ENCODE measurements around the gene DFFB.

The DFFB gene

GRCh38 chr1:3884966-3885365 lies 27.7 kb downstream of the DFFB start:
- Histone ChIP-seq H3K27me3 (ENCODE audit: insufficient read depth, insufficient read length) (no peaks in the 10 kb centered on the region), H3K4me1 (ENCODE audit: insufficient read depth, insufficient read length) (no peaks in the 10 kb centered on the region), H3K36me3 (ENCODE audit: insufficient read depth, insufficient read length, low read length) (peaks cover 32% of the 10 kb centered on the region), H3K4me3 (ENCODE audit: insufficient read length, low read depth) (no peak overlapping the region), H3K9ac (ENCODE audit: insufficient read length, low read depth) (no peak overlapping the region), H3K9me3 (ENCODE audit: insufficient read depth, low read length) (no peaks in the 10 kb centered on the region)
- no peak for DNase-seq (ENCODE audit: low read depth, low spot score)
- TF ChIP-seq YY1 (IDR thresholded peaks at IDR 0.05; ENCODE audit: insufficient read depth, insufficient read length) (no peak), ZNF274 (IDR thresholded peaks at IDR 0.05; ENCODE audit: low read depth, low read length) (no peak), SUZ12 (IDR thresholded peaks at IDR 0.05; ENCODE audit: extremely low read depth, insufficient read depth, insufficient read length) (no peak)

- no peak overlapping the region for H3K4me3 ChIP-seq (ENCODE audit: insufficient read length, low read depth)
- no peaks in the 10 kb centered on the region for H3K4me1 ChIP-seq (ENCODE audit: insufficient read depth, insufficient read length)
- no peak for DNase-seq (ENCODE audit: low read depth, low spot score)
- H3K36me3 ChIP-seq (ENCODE audit: insufficient read depth, insufficient read length, low read length), result peaks cover 39% of the 10 kb centered on the region
- no peak overlapping the region for H3K9ac ChIP-seq (ENCODE audit: insufficient read length, low read depth)
- H3K27me3 ChIP-seq (ENCODE audit: insufficient read depth, insufficient read length), result no peaks in the 10 kb centered on the region
- H3K9me3 ChIP-seq (ENCODE audit: insufficient read depth, low read length), result no peaks in the 10 kb centered on the region
- TF ChIP-seq YY1 (IDR thresholded peaks at IDR 0.05; ENCODE audit: insufficient read depth, insufficient read length), result no peak
- no peak for TF ChIP-seq SUZ12 (IDR thresholded peaks at IDR 0.05; ENCODE audit: extremely low read depth, insufficient read depth, insufficient read length)
- TF ChIP-seq ZNF274 (IDR thresholded peaks at IDR 0.05; ENCODE audit: low read depth, low read length), result no peak
These were observed 28.3 kb downstream of the DFFB start for GRCh38 chr1:3885611-3886010.

- Histone ChIP-seq H3K27me3 (ENCODE audit: insufficient read depth, insufficient read length) (no peaks in the 10 kb centered on the region), H3K36me3 (ENCODE audit: insufficient read depth, insufficient read length, low read length) (peaks cover 44% of the 10 kb centered on the region), H3K9ac (ENCODE audit: insufficient read length, low read depth) (no peak overlapping the region), H3K4me1 (ENCODE audit: insufficient read depth, insufficient read length) (no peaks in the 10 kb centered on the region), H3K9me3 (ENCODE audit: insufficient read depth, low read length) (no peaks in the 10 kb centered on the region), H3K4me3 (ENCODE audit: insufficient read length, low read depth) (no peak overlapping the region)
- no peak for DNase-seq (ENCODE audit: low read depth, low spot score)
- TF ChIP-seq SUZ12 (IDR thresholded peaks at IDR 0.05; ENCODE audit: extremely low read depth, insufficient read depth, insufficient read length), result no peak
- TF ChIP-seq YY1 (IDR thresholded peaks at IDR 0.05; ENCODE audit: insufficient read depth, insufficient read length), result no peak
- no peak for TF ChIP-seq ZNF274 (IDR thresholded peaks at IDR 0.05; ENCODE audit: low read depth, low read length)
These were observed 28.9 kb downstream of the DFFB start for GRCh38 chr1:3886106-3886670.

GRCh38 chr1:3886691-3887090 lies 29.4 kb downstream of the DFFB start:
- Histone ChIP-seq H3K9me3 (ENCODE audit: insufficient read depth, low read length) (no peaks in the 10 kb centered on the region), H3K4me1 (ENCODE audit: insufficient read depth, insufficient read length) (no peaks in the 10 kb centered on the region), H3K9ac (ENCODE audit: insufficient read length, low read depth) (no peak overlapping the region), H3K4me3 (ENCODE audit: insufficient read length, low read depth) (no peak overlapping the region), H3K36me3 (ENCODE audit: insufficient read depth, insufficient read length, low read length) (peaks cover 48% of the 10 kb centered on the region), H3K27me3 (ENCODE audit: insufficient read depth, insufficient read length) (no peaks in the 10 kb centered on the region)
- no peak for TF ChIP-seq YY1 (IDR thresholded peaks at IDR 0.05; ENCODE audit: insufficient read depth, insufficient read length)
- no peak for TF ChIP-seq SUZ12 (IDR thresholded peaks at IDR 0.05; ENCODE audit: extremely low read depth, insufficient read depth, insufficient read length)
- TF ChIP-seq ZNF274 (IDR thresholded peaks at IDR 0.05; ENCODE audit: low read depth, low read length), result no peak
- DNase-seq (ENCODE audit: low read depth, low spot score), result no peak

- no peak for DNase-seq (ENCODE audit: low read depth, low spot score)
- no peaks in the 10 kb centered on the region for H3K4me1 ChIP-seq (ENCODE audit: insufficient read depth, insufficient read length)
- peaks cover 53% of the 10 kb centered on the region for H3K36me3 ChIP-seq (ENCODE audit: insufficient read depth, insufficient read length, low read length)
- H3K27me3 ChIP-seq (ENCODE audit: insufficient read depth, insufficient read length), result no peaks in the 10 kb centered on the region
- H3K9ac ChIP-seq (ENCODE audit: insufficient read length, low read depth), result no peak overlapping the region
- TF ChIP-seq ZNF274 (IDR thresholded peaks at IDR 0.05; ENCODE audit: low read depth, low read length) (no peak), SUZ12 (IDR thresholded peaks at IDR 0.05; ENCODE audit: extremely low read depth, insufficient read depth, insufficient read length) (no peak), YY1 (IDR thresholded peaks at IDR 0.05; ENCODE audit: insufficient read depth, insufficient read length) (no peak)
- no peaks in the 10 kb centered on the region for H3K9me3 ChIP-seq (ENCODE audit: insufficient read depth, low read length)
- H3K4me3 ChIP-seq (ENCODE audit: insufficient read length, low read depth), result no peak overlapping the region
These were observed 31.0 kb downstream of the DFFB start for GRCh38 chr1:3888301-3888700.

GRCh38 chr1:3889936-3890335 lies 32.7 kb downstream of the DFFB start:
- TF ChIP-seq ZNF274 (IDR thresholded peaks at IDR 0.05; ENCODE audit: low read depth, low read length) (no peak), SUZ12 (IDR thresholded peaks at IDR 0.05; ENCODE audit: extremely low read depth, insufficient read depth, insufficient read length) (no peak), YY1 (IDR thresholded peaks at IDR 0.05; ENCODE audit: insufficient read depth, insufficient read length) (no peak)
- Histone ChIP-seq H3K9ac (ENCODE audit: insufficient read length, low read depth) (no peak overlapping the region), H3K36me3 (ENCODE audit: insufficient read depth, insufficient read length, low read length) (peaks cover 62% of the 10 kb centered on the region), H3K4me1 (ENCODE audit: insufficient read depth, insufficient read length) (no peaks in the 10 kb centered on the region), H3K9me3 (ENCODE audit: insufficient read depth, low read length) (no peaks in the 10 kb centered on the region), H3K27me3 (ENCODE audit: insufficient read depth, insufficient read length) (no peaks in the 10 kb centered on the region), H3K4me3 (ENCODE audit: insufficient read length, low read depth) (no peak overlapping the region)
- DNase-seq (ENCODE audit: low read depth, low spot score), result no peak

GRCh38 chr1:3890389-3891328 lies 33.4 kb downstream of the DFFB start:
- no peak for TF ChIP-seq YY1 (IDR thresholded peaks at IDR 0.05; ENCODE audit: insufficient read depth, insufficient read length)
- TF ChIP-seq ZNF274 (IDR thresholded peaks at IDR 0.05; ENCODE audit: low read depth, low read length), result no peak
- no peak for TF ChIP-seq SUZ12 (IDR thresholded peaks at IDR 0.05; ENCODE audit: extremely low read depth, insufficient read depth, insufficient read length)
- no peak overlapping the region for H3K9ac ChIP-seq (ENCODE audit: insufficient read length, low read depth)
- peaks cover 67% of the 10 kb centered on the region for H3K36me3 ChIP-seq (ENCODE audit: insufficient read depth, insufficient read length, low read length)
- no peak overlapping the region for H3K4me3 ChIP-seq (ENCODE audit: insufficient read length, low read depth)
- H3K9me3 ChIP-seq (ENCODE audit: insufficient read depth, low read length), result no peaks in the 10 kb centered on the region
- no peaks in the 10 kb centered on the region for H3K4me1 ChIP-seq (ENCODE audit: insufficient read depth, insufficient read length)
- no peaks in the 10 kb centered on the region for H3K27me3 ChIP-seq (ENCODE audit: insufficient read depth, insufficient read length)
- no peak for DNase-seq (ENCODE audit: low read depth, low spot score)

All from NT2/D1 (cell line).